Skeletal muscle tissue (tissue), 4 donors: ENCODE measurements around the gene MAST2. TPM values are rescaled to one million over a fixed set of nuclear protein-coding genes. Genes with fewer than 3 reads are reported as not detected.
"Not testable (repeated sequence)": the region's sequence is repeated elsewhere in the genome, so short reads cannot be mapped to it uniquely, and the experiment has no call there.

Source experiments
- H3K27ac ChIP-seq: one replicate; pipeline ENCODE4 v1.7.0; 2013; ENCODE audit warnings: mild to moderate bottlenecking, low read depth, low read length, inconsistent platforms
- H3K27me3 ChIP-seq, 3 donors: one replicate each; pipeline ENCODE4 v1.7.0; 2013; ENCODE audit warnings: low read length in 3 of 3; ENCODE audit not compliant: control insufficient read depth in 3 of 3, insufficient read depth in 3 of 3
- H3K36me3 ChIP-seq, 3 donors: one replicate each; pipeline ENCODE4 v1.7.0; 2013; ENCODE audit warnings: low read length in 3 of 3; ENCODE audit not compliant: control insufficient read depth in 3 of 3, insufficient read depth in 3 of 3
- H3K4me1 ChIP-seq, 3 donors: one replicate each; pipeline ENCODE4 v1.7.0; 2013; ENCODE audit warnings: low read length in 3 of 3, mild to moderate bottlenecking in 3 of 3; ENCODE audit not compliant: control insufficient read depth in 3 of 3, insufficient read depth in 3 of 3
- H3K4me3 ChIP-seq, 3 donors: one replicate each; pipeline ENCODE4 v1.7.0; 2013; ENCODE audit warnings: low read length in 3 of 3
- H3K9ac ChIP-seq, 3 donors: one replicate each; pipeline ENCODE4 v1.7.0; 2013; ENCODE audit warnings: low read length in 3 of 3, mild to moderate bottlenecking in 3 of 3, moderate library complexity in 2 of 3, low read depth in 1 of 3
- H3K9me3 ChIP-seq, 3 donors: one replicate each; pipeline ENCODE4 v1.7.0; 2013; ENCODE audit warnings: low read length in 3 of 3; ENCODE audit not compliant: control insufficient read depth in 3 of 3
- total RNA-seq: library from RNA; depleted of rRNA; stranded (reverse); fragments of >200 nt; gene quantifications from one replicate; pipeline ENCODE4 v1.2.3, GENCODE V29; 2014
- donor health status: Osteomylitis.

The MAST2 gene
- total RNA-seq, 1 donor from 2014 or later = 42.8 TPM

DNA sequence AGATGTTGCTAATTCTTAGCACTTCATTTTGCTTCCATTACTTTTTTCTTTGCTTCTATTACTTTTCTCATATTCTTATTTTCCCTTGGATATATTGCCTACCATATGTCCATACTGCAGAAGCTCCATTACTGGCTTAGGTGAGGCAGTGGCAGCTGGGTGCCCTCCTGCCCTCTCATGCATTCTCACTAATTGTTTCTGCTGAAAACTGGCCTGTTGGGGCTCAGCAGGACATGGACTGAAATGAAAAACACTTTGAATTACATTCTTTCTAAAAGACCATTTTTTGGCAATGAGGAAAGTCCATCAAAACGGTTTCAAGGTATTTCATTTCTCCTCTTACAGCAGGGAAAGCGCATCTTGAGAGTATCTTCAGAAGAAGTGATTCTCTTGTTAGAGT, 122.9 kb downstream of the MAST2 start:
- Histone ChIP-seq H3K4me1 (peaks cover 52 to 53% (median 53%) of the 10 kb centered on the region in 3 donors), H3K9ac (no peak overlapping the region), H3K27ac (no peak overlapping the region), H3K9me3 (no peaks in the 10 kb centered on the region), H3K4me3 (no peak overlapping the region), H3K36me3 (peaks cover 3 to 16% (median 4%) of the 10 kb centered on the region in 3 donors), H3K27me3 (no peaks in the 10 kb centered on the region)

DNA sequence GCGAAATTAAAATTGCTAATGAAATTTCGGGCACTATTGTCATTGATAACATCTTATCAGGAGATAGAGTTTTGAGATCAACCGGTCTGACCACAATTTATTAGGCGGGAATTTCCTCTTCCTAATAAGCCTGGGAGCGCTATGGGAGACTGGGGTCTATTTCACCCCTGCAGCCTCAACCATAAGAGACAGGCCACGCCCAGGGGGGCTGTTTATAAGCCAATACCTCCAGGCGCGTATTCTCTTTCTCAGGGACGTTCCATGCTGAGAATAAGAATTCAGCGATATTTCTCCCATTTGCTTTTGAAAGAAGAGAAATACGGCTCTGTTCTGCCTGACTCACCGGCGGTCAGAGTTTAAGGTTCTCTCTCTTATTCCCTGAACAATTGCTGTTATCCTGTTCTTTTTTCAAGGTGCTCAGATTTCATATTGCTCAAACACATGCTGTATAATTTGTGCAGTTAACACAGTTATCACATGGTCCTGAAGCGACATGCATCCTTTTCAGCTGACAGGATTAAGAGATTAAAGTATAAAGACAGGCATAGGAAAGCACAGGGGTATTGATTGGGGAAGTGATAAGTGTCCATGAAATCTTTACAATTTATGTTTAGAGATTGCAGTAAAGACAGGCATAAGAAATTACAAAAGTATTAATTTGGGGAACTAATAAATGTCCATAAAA, 124.0 kb downstream of the MAST2 start:
- peaks cover 42 to 43% (median 43%) of the 10 kb centered on the region in 3 donors for H3K4me1 ChIP-seq
- not testable (repeated sequence) for H3K27ac ChIP-seq, H3K27me3 ChIP-seq, H3K9ac ChIP-seq, H3K9me3 ChIP-seq, H3K4me3 ChIP-seq, H3K36me3 ChIP-seq

DNA sequence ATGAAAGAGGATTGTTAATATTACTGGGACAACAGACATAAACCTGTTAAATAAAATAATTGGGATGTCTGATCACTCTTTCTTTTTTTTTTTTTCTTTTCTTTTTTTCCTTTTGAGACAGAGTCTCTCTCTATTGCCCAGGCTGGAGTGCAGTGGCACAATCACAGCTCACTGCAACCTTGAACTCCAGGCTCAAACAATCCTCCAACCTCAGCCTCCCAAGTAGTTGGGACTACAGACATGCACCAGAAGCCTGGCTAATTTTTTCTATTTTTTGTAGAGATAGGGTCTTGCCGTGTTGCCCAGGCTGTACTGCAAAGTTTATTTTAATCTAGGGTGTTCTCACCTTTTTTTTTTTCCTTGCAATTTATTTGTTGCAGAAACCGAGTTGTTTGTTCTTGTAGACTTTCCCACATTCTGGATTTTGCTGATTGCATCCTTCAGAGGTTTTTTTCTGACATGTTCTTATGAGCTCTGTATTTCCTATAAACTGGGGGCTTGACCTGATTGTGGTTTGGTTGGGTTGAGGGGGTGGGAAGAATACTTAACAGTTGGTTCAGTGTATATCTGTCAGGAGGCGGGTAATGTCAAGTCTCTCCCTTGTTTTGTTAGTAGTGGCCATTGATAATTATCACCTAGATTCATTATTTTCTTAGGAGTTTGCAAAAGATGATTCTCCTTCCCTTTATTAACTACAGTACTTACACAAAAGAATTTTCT, 125.2 kb downstream of the MAST2 start:
- Histone ChIP-seq H3K4me1 (peaks cover 31 to 32% (median 32%) of the 10 kb centered on the region in 3 donors), H3K27ac (peak overlapping the region; percentile 56), H3K9me3 (no peaks in the 10 kb centered on the region), H3K36me3 (peaks cover 0 to 5% (median 3%) of the 10 kb centered on the region in 3 donors), H3K27me3 (no peaks in the 10 kb centered on the region), H3K4me3 (no peak overlapping the region), H3K9ac (peak overlapping the region in 1 of 3 donors; percentile 43)

DNA sequence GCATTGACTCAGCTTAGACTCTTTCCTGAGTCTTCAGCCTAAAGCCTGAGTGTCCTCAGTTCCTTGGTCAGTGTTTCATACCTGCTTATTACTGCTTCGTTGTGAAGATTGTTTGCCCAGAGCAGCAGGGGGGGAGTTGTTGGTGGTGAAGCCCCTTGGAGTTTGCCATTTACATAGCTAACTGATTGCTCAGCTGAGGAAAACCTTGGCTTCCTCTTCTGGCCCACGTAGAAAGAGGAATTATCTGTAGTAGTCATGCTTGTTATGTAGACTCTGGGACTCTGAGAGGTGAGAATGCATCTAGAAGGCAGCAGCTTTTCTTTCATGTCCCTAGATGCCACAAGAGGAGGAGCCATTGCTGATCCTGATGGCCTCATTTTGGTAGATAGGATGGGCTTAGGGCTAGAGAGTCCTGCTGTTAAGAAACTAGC, 125.9 kb downstream of the MAST2 start:
- H3K36me3 ChIP-seq = peaks cover 0 to 5% (median 3%) of the 10 kb centered on the region in 3 donors
- peaks cover 25 to 32% (median 28%) of the 10 kb centered on the region in 3 donors for H3K4me1 ChIP-seq
- H3K9me3 ChIP-seq = no peaks in the 10 kb centered on the region
- peak overlapping the region in 1 of 3 donors; percentile 2 for H3K4me3 ChIP-seq
- no peaks in the 10 kb centered on the region for H3K27me3 ChIP-seq
- H3K27ac ChIP-seq = peak overlapping the region; percentile 56
- H3K9ac ChIP-seq = peak overlapping the region in 2 of 3 donors; percentile 17 to 43

DNA sequence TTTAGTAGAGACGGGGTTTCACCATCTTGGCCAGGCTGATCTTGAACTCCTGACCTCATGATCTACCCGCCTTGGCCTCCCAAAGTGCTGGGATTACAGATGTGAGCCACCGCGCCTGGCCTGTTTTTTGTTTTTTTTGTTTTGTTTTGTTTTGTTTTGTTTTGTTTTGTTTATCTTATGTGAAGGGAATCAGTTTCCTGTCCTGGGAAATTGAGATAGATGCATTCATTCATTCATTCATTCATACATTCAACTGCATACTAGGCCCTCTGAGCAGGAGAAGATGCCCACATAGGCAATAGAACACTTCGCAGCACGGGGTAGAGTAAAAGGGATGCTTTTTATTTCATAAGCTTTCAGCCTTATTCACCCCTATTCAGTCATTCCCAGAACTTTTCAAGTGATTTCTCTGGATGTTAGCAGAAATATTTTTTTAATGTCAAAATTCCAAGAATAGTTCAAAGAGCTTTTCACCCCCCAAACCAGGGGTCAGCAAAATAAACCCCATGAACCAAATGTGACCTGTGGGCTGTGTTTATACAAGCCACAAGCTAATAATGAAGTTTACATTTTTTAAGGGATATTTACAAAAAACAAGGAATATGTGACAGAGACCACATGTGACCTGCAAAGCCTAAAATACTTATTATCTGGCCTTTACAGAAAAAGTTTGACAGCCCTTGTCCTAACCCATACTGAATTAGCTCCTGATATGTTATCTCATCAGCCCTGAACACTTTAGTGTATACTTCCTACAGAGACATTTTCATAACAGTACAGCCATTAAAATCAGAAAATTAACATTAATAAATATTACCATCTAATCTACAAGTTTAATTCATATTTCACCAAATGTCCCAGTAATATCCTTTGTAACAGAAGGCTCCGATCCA, 127.1 kb downstream of the MAST2 start:
- Histone ChIP-seq H3K9me3 (no peaks in the 10 kb centered on the region), H3K36me3 (peaks cover 0 to 5% (median 0%) of the 10 kb centered on the region in 3 donors), H3K4me3 (no peak overlapping the region), H3K9ac (no peak overlapping the region), H3K4me1 (peaks cover 14 to 25% (median 16%) of the 10 kb centered on the region in 3 donors), H3K27me3 (no peaks in the 10 kb centered on the region), H3K27ac (no peak overlapping the region)

DNA sequence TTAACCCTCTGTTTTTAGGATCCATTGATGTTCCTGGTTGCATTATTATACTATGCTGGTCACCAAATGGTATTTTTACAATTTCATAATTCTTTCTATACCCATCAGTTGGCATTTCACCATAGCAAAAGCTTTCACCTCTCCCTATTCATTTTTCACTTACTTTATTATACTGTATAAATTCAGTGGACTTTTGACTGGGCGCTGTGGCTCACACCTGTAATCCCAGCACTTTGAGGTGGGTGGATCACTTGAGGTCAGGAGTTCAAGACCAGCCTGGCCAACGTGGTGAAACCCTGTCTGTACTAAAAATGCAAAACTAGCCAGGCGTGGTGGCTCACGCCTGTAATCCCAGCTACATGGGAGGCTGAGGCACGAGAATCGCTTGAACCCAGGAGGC, 128.8 kb downstream of the MAST2 start:
- H3K36me3 ChIP-seq, H3K27me3 ChIP-seq, H3K27ac ChIP-seq, H3K9ac ChIP-seq, H3K4me3 ChIP-seq, H3K9me3 ChIP-seq: not testable (repeated sequence)
- peaks cover 8 to 13% (median 9%) of the 10 kb centered on the region in 3 donors for H3K4me1 ChIP-seq

DNA sequence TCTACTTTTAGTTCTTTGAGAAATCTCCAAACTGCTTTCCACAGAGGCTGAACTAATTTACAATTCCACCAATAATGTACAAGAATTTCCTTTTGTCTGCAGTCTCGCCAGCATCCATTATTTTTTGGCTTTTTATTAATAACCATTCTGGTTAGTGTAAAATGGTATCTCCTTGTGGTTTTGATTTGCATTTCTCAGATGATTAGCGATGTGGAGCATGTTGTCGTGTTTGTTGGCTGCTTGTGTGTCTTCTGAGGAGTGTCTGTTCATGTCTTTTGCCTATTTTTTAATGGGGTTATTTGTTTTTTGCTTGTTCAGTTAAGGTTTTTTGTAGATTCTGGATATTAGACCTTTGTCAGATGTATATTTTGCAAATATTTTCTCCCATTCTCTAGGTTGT, 131.5 kb downstream of the MAST2 start:
- Histone ChIP-seq H3K9ac (no peak overlapping the region), H3K4me1 (peaks cover 0 to 3% (median 2%) of the 10 kb centered on the region in 3 donors), H3K27ac (no peak overlapping the region), H3K36me3 (peaks cover 3 to 5% (median 4%) of the 10 kb centered on the region in 3 donors), H3K27me3 (no peaks in the 10 kb centered on the region), H3K9me3 (no peaks in the 10 kb centered on the region), H3K4me3 (no peak overlapping the region)

DNA sequence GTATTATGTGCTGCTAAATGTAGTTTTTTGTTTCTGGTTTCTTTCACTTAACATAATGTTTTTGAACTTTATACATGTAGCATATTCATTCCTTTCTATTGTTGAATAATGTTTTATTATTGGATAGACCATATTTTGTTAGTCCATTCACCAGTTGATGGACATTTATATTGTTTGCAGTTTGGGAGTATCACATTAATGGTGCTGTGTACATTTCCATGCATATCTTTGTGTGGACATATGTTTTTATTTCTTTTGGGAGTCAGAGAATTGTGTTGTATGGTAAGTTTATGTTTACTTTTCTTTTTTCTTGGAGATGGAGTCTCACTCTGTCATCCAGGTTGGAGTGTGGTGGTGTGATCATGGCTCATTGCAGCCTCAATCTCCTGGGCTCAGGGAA, 134.6 kb downstream of the MAST2 start:
- no peaks in the 10 kb centered on the region for H3K27me3 ChIP-seq
- no peak overlapping the region for H3K4me3 ChIP-seq
- H3K27ac ChIP-seq = no peak overlapping the region
- H3K9me3 ChIP-seq = no peaks in the 10 kb centered on the region
- H3K4me1 ChIP-seq = peaks cover 0 to 3% (median 2%) of the 10 kb centered on the region in 3 donors
- no peak overlapping the region for H3K9ac ChIP-seq
- peaks cover 0 to 4% (median 3%) of the 10 kb centered on the region in 3 donors for H3K36me3 ChIP-seq

DNA sequence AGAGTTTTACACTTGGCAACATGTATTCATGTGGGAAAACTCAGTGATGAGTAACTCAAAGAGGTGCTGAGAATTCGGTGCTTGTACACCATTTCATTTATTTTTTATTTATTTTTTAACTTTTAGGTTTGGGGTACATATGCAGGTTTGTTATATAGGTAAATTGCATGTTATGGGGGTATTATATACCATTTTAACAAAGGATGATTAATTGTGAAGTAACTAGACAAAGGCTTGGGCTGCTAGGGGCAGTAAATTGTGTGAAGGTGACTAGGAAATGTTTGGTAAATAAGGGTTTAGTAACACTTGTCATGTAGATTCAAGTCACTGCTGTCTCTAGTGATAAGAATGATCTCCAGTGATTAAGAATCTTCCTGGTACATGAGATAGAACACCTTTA, 139.0 kb downstream of the MAST2 start:
- Histone ChIP-seq H3K9me3 (no peaks in the 10 kb centered on the region), H3K27me3 (no peaks in the 10 kb centered on the region), H3K4me3 (no peak overlapping the region), H3K36me3 (peaks cover 0 to 6% (median 2%) of the 10 kb centered on the region in 3 donors), H3K27ac (no peak overlapping the region), H3K4me1 (peaks cover 4 to 13% (median 8%) of the 10 kb centered on the region in 3 donors), H3K9ac (no peak overlapping the region)
